Measurements from ENCODE around the gene DEAF1. TPM values are rescaled to one million over a fixed set of nuclear protein-coding genes. Genes with fewer than 3 reads are reported as not detected.

The DEAF1 gene
- total and polyA plus RNA-seq, 9 of the 15 experiments (the other 6 are each of a cell fraction or from before 2014, with no cell fraction given) = 2.0 to 69.1 (median 26.8) TPM

DNA sequence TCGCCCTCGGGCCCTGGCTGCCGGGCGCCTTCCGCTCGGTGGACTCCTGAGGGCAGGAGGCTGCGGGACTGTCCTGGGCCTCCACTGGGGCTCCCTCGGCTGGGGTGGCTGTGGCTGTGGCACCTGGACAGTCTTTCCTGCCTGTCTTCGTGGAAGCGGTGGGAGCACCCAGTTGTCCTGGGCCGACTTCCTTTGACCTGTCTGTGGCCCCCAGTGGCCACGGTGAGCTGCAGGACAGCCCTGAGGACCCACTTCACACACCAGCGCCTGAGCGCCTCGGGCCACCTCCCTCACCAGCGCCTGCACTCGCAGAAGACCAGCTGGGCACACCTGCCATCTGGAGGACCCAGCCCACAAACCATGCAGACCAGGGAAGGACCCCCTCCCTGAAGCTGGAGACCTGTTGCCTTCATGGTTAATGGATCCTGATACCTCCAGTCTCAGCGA is 9.2 kb upstream of the DEAF1 start:
- WGBS (ENCODE audit: insufficient coverage, low coverage, missing lambda C conversion rate) = 86% methylated on average over 14 of the region's 18 CpGs
- Histone ChIP-seq H2AFZ (ENCODE audit: low read depth, low read length) (no peak overlapping the region), H3K9ac (ENCODE audit: insufficient read depth in 1 of 2, low read depth in 2 of 2, low read length in 2 of 2) (peak overlapping the region in 1 of 2 experiments; percentile 74; a peak in 2 of 4 replicates), H3K27me3 (ENCODE audit: control insufficient read depth in 2 of 2, insufficient read depth in 2 of 2, low read length in 2 of 2) (no peaks in the 10 kb centered on the region), H3K27ac (ENCODE audit: extremely low read depth, low read depth, low read length) (no peak overlapping the region), H3K9me1 (ENCODE audit: control insufficient read depth, insufficient read depth, low read length) (no peaks in the 10 kb centered on the region), H3K4me2 (ENCODE audit: insufficient read depth, low read length) (no peak overlapping the region), H4K20me1 (replicated peaks; ENCODE audit: control insufficient read depth, insufficient read depth, low read length) (no peaks in the 10 kb centered on the region), H3K36me3 (ENCODE audit: control insufficient read depth, insufficient read depth, low read length) (peaks cover 9% of the 10 kb centered on the region; the same call in 1 of the 3 replicates), H3K9me3 (replicated peaks; ENCODE audit: control insufficient read depth, insufficient read depth, low read depth, low read length) (no peaks in the 10 kb centered on the region), H3K4me1 (replicated peaks in 1 of 2; ENCODE audit: control insufficient read depth in 2 of 2, insufficient read depth in 2 of 2, low read length in 2 of 2) (peaks cover 6 to 65% of the 10 kb centered on the region in 2 experiments), H3K79me2 (ENCODE audit: control insufficient read depth, insufficient read depth, low read length) (no peaks in the 10 kb centered on the region), H3K4me3 (no peak overlapping the region)
- ChIA-PET CTCF (ENCODE audit: low intra/inter-chr PET ratio) (no interaction called here), POLR2A (interaction anchor here (0.7 to 1.5 kb wide), 5 partner anchors 9 to 60 kb away, joined by 3 to 4 read pairs (median 3); partner anchors contain the start of genes DEAF1, TALDO1 and TMEM80)
- FAIRE-seq (no peak), ATAC-seq (no peak), DNase-seq (ENCODE audit: extremely low read depth in 1 of 4, low spot score in 3 of 4) (no peak)
- intact Hi-C loops (cut with micrococcal nuclease) = no loop called here
- no peak for TF ChIP-seq ARID1B (IDR thresholded peaks at IDR 0.05)
- no peak for TF ChIP-seq EZH2 (IDR thresholded peaks at IDR 0.05; ENCODE audit: borderline replicate concordance, low read depth, low read length)
- peak; percentile 19 for TF ChIP-seq PCBP1 (IDR thresholded peaks at IDR 0.05; ENCODE audit: low read depth, low read length, poor library complexity, severe bottlenecking)
- no peak for TF ChIP-seq ELF1 (tag; IDR thresholded peaks at IDR 0.05)
- in situ Hi-C loops (cut with MboI) = no loop called here
- BruUV-seq (replicated peaks) = no TSS peak

DNA sequence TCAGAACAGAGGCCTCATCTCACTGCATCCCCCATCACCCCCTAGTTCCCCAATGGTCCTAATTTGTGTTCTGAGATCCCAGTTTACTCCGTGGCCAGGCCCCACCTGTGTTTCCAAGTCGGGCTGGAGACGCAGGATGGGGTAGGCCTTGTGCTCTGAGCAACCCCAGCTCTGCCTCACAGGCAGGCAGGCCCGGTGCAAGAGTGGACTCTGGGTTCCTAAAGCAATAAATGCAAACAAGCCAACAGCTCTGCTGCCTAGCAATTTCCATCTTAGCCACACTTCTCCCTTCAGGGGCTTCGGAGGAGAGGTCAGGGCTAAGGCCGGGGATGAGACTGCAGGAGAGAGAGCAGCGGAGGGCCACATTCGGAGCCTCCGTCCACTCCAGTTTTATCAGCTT is 8.5 kb upstream of the DEAF1 start:
- in situ Hi-C loops (cut with MboI) = no loop called here
- no peak overlapping the region for H3K4me3 ChIP-seq
- CTCF ChIA-PET (ENCODE audit: low intra/inter-chr PET ratio) = no interaction called here
- no peak overlapping the region for H2AFZ ChIP-seq (ENCODE audit: low read depth, low read length)
- peaks cover 6 to 60% of the 10 kb centered on the region in 2 experiments for H3K4me1 ChIP-seq (replicated peaks in 1 of 2; ENCODE audit: control insufficient read depth in 2 of 2, insufficient read depth in 2 of 2, low read length in 2 of 2)
- intact Hi-C loops (cut with micrococcal nuclease) = no loop called here
- no peak overlapping the region for H3K27ac ChIP-seq (ENCODE audit: extremely low read depth, low read depth, low read length)
- WGBS (ENCODE audit: insufficient coverage, low coverage, missing lambda C conversion rate) = 75% methylated on average over 9 of the region's 9 CpGs
- no peaks in the 10 kb centered on the region for H3K27me3 ChIP-seq (ENCODE audit: control insufficient read depth in 2 of 2, insufficient read depth in 2 of 2, low read length in 2 of 2)
- DNase-seq (ENCODE audit: extremely low read depth in 1 of 4, low spot score in 3 of 4) (no peak), FAIRE-seq (no peak), ATAC-seq (no peak)
- no peaks in the 10 kb centered on the region for H3K9me3 ChIP-seq (replicated peaks; ENCODE audit: control insufficient read depth, insufficient read depth, low read depth, low read length)
- no peaks in the 10 kb centered on the region for H3K79me2 ChIP-seq (ENCODE audit: control insufficient read depth, insufficient read depth, low read length)
- H3K9me1 ChIP-seq (ENCODE audit: control insufficient read depth, insufficient read depth, low read length) = no peaks in the 10 kb centered on the region
- no peak overlapping the region for H3K4me2 ChIP-seq (ENCODE audit: insufficient read depth, low read length)
- peaks cover 9% of the 10 kb centered on the region; the same call in 1 of the 3 replicates for H3K36me3 ChIP-seq (ENCODE audit: control insufficient read depth, insufficient read depth, low read length)
- BruUV-seq (replicated peaks) = no TSS peak
- POLR2A ChIA-PET = interaction anchor here (0.7 to 1.5 kb wide), 6 partner anchors 8 to 123 kb away, joined by 3 to 4 read pairs (median 3); partner anchors contain the start of genes DEAF1, TALDO1 and TMEM80
- H3K9ac ChIP-seq (ENCODE audit: insufficient read depth in 1 of 2, low read depth in 2 of 2, low read length in 2 of 2) = peak overlapping the region in 1 of 2 experiments; percentile 68; a peak in 2 of 4 replicates
- H4K20me1 ChIP-seq (replicated peaks; ENCODE audit: control insufficient read depth, insufficient read depth, low read length) = no peaks in the 10 kb centered on the region
- TF ChIP-seq MCM7 (IDR thresholded peaks at IDR 0.05) (no peak), SMC3 (conservative IDR thresholded peaks at IDR 0.05; ENCODE audit: insufficient read depth, low read depth, low read length) (no peak), ZNF41 (CRISPR knock-in tag; conservative IDR thresholded peaks at IDR 0.05) (no peak), RBBP5 (IDR thresholded peaks at IDR 0.05; ENCODE audit: borderline replicate concordance, insufficient read depth, low read length, poor library complexity, severe bottlenecking) (no peak), ZNF282 (CRISPR knock-in tag; IDR thresholded peaks at IDR 0.05) (no peak), ZNF76 (CRISPR knock-in tag; IDR thresholded peaks at IDR 0.05; ENCODE audit: borderline replicate concordance) (no peak), ZNF639 (CRISPR knock-in tag; conservative IDR thresholded peaks at IDR 0.05 in 1 of 2, IDR thresholded peaks at IDR 0.05 in 1 of 2) (no peak), BRD4 (IDR thresholded peaks at IDR 0.05) (no peak)
- TF ChIP-seq, protein P1, sequence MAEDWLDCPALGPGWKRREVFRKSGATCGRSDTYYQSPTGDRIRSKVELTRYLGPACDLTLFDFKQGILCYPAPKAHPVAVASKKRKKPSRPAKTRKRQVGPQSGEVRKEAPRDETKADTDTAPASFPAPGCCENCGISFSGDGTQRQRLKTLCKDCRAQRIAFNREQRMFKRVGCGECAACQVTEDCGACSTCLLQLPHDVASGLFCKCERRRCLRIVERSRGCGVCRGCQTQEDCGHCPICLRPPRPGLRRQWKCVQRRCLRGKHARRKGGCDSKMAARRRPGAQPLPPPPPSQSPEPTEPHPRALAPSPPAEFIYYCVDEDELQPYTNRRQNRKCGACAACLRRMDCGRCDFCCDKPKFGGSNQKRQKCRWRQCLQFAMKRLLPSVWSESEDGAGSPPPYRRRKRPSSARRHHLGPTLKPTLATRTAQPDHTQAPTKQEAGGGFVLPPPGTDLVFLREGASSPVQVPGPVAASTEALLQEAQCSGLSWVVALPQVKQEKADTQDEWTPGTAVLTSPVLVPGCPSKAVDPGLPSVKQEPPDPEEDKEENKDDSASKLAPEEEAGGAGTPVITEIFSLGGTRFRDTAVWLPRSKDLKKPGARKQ (CRISPR knock-in tag; IDR thresholded peaks at IDR 0.05) = no peak
